ENCODE data around the gene CHRNA1.
A peak's percentile ranks its signal among the peaks of the same experiment; 100 is the strongest.

Gene CHRNA1

GRCh38 chr2:174787487-174788205 lies 23.4 kb upstream of the CHRNA1 start:
- peak overlapping the region; percentile 86; the same call in 1 of the 2 replicates for H3K4me2 ChIP-seq (ENCODE audit: low read length)

GRCh38 chr2:174786066-174786725 lies 21.9 kb upstream of the CHRNA1 start:
- no peak overlapping the region for H3K9ac ChIP-seq (ENCODE audit: low read length)
- H3K4me3 ChIP-seq (ENCODE audit: low read depth, low read length, poor library complexity, severe bottlenecking), result no peak overlapping the region
- no peak overlapping the region for H3K4me2 ChIP-seq (ENCODE audit: low read length)
- no peaks in the 10 kb centered on the region for H3K79me2 ChIP-seq (ENCODE audit: insufficient read depth, low read length)
- H4K20me1 ChIP-seq (ENCODE audit: insufficient read depth, low read length), result no peaks in the 10 kb centered on the region
- no peaks in the 10 kb centered on the region for H3K27me3 ChIP-seq (ENCODE audit: insufficient read depth, low read length)
- H3K9me3 ChIP-seq (ENCODE audit: low read length), result no peaks in the 10 kb centered on the region
- H3K9me2 ChIP-seq (ENCODE audit: low read depth, low read length), result no peaks in the 10 kb centered on the region
- no peaks in the 10 kb centered on the region for H3F3A ChIP-seq (ENCODE audit: insufficient read depth, low read length)
- TF ChIP-seq CTCF (IDR thresholded peaks at IDR 0.05; ENCODE audit: low read length) (no peak), EZH2 (IDR thresholded peaks at IDR 0.05; ENCODE audit: borderline replicate concordance, low read length) (no peak)
- no peak overlapping the region for H3K27ac ChIP-seq (ENCODE audit: low read depth, low read length, poor library complexity, severe bottlenecking)
- no peak overlapping the region for H2AFZ ChIP-seq (ENCODE audit: low read length)
- H3K4me1 ChIP-seq (ENCODE audit: insufficient read depth, low read length, severe bottlenecking), result peaks cover 21% of the 10 kb centered on the region
- H3K36me3 ChIP-seq (ENCODE audit: insufficient read depth, low read length), result no peaks in the 10 kb centered on the region

More at GRCh38 chr2:174787487-174788205, 23.4 kb upstream of the CHRNA1 start:
- no peak overlapping the region for H2AFZ ChIP-seq (ENCODE audit: low read length)
- no peaks in the 10 kb centered on the region for H3K9me2 ChIP-seq (ENCODE audit: low read depth, low read length)
- no peak overlapping the region; the same call in 1 of the 2 replicates for H3K9ac ChIP-seq (ENCODE audit: low read length)
- H3K36me3 ChIP-seq (ENCODE audit: insufficient read depth, low read length), result no peaks in the 10 kb centered on the region
- no peak for TF ChIP-seq EZH2 (IDR thresholded peaks at IDR 0.05; ENCODE audit: borderline replicate concordance, low read length)
- no peak for TF ChIP-seq CTCF (IDR thresholded peaks at IDR 0.05; ENCODE audit: low read length)
- H3K9me3 ChIP-seq (ENCODE audit: low read length), result no peaks in the 10 kb centered on the region
- H4K20me1 ChIP-seq (ENCODE audit: insufficient read depth, low read length), result no peaks in the 10 kb centered on the region
- no peaks in the 10 kb centered on the region for H3F3A ChIP-seq (ENCODE audit: insufficient read depth, low read length)
- no peaks in the 10 kb centered on the region for H3K79me2 ChIP-seq (ENCODE audit: insufficient read depth, low read length)
- peaks cover 21% of the 10 kb centered on the region for H3K4me1 ChIP-seq (ENCODE audit: insufficient read depth, low read length, severe bottlenecking)
- H3K27me3 ChIP-seq (ENCODE audit: insufficient read depth, low read length), result no peaks in the 10 kb centered on the region
- peak overlapping the region; percentile 62 for H3K4me3 ChIP-seq (ENCODE audit: low read depth, low read length, poor library complexity, severe bottlenecking)
- no peak overlapping the region for H3K27ac ChIP-seq (ENCODE audit: low read depth, low read length, poor library complexity, severe bottlenecking)

GRCh38 chr2:174785481-174785880 lies 21.2 kb upstream of the CHRNA1 start:
- H3K27me3 ChIP-seq (ENCODE audit: insufficient read depth, low read length), result no peaks in the 10 kb centered on the region
- H2AFZ ChIP-seq (ENCODE audit: low read length), result no peak overlapping the region
- no peak overlapping the region for H3K4me3 ChIP-seq (ENCODE audit: low read depth, low read length, poor library complexity, severe bottlenecking)
- no peak overlapping the region for H3K27ac ChIP-seq (ENCODE audit: low read depth, low read length, poor library complexity, severe bottlenecking)
- no peak overlapping the region for H3K9ac ChIP-seq (ENCODE audit: low read length)
- no peaks in the 10 kb centered on the region for H3K9me3 ChIP-seq (ENCODE audit: low read length)
- no peaks in the 10 kb centered on the region for H3F3A ChIP-seq (ENCODE audit: insufficient read depth, low read length)
- TF ChIP-seq CTCF (IDR thresholded peaks at IDR 0.05; ENCODE audit: low read length) (no peak), EZH2 (IDR thresholded peaks at IDR 0.05; ENCODE audit: borderline replicate concordance, low read length) (no peak)
- no peaks in the 10 kb centered on the region for H4K20me1 ChIP-seq (ENCODE audit: insufficient read depth, low read length)
- H3K4me2 ChIP-seq (ENCODE audit: low read length), result no peak overlapping the region
- no peaks in the 10 kb centered on the region for H3K79me2 ChIP-seq (ENCODE audit: insufficient read depth, low read length)
- no peaks in the 10 kb centered on the region for H3K9me2 ChIP-seq (ENCODE audit: low read depth, low read length)
- no peaks in the 10 kb centered on the region for H3K36me3 ChIP-seq (ENCODE audit: insufficient read depth, low read length)
- H3K4me1 ChIP-seq (ENCODE audit: insufficient read depth, low read length, severe bottlenecking), result peaks cover 21% of the 10 kb centered on the region

All from OCI-LY1 (cell line).